Measurements from ENCODE around the gene IGF2BP2. TPM values are rescaled to one million over a fixed set of nuclear protein-coding genes. Genes with fewer than 3 reads are reported as not detected.
A peak's percentile ranks its signal among the peaks of the same experiment; 100 is the strongest.

Gene IGF2BP2
- total RNA-seq, 6 experiments from 2014 or later: 97.2 to 111 (median 100.0) TPM

DNA sequence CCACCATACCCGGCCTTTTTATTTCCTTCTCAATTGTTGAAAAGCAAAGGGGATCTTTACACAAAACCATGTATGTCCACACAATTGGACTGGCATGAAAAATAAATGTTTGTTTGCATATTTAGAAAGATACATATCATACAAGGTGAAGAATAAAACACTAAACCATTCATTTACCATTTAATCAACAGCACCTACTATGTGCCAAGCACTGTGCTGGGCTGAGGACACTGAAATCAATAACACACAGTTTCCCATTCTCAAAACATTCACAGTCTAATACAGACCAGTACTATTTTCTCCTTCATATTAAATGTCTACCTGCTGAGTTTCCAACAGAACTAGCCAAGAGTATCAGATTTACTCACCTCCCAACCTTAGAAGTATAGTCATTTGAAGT, 84.7 kb downstream of the IGF2BP2 start:
- no peak for DNase-seq
- Mint-ChIP-seq H3K27me3 (ENCODE audit: insufficient read depth) (peaks cover 2% of the 10 kb centered on the region; the same call in 1 of the 2 replicates), H3K4me3 (no peak overlapping the region), H3K36me3 (ENCODE audit: low read depth) (peaks cover 4% of the 10 kb centered on the region; the same call in 1 of the 2 replicates), H3K9me3 (no peaks in the 10 kb centered on the region), H3K27ac (no peak overlapping the region), H3K4me1 (ENCODE audit: low read depth) (peaks cover 70% of the 10 kb centered on the region)
- TF ChIP-seq, protein P1, sequence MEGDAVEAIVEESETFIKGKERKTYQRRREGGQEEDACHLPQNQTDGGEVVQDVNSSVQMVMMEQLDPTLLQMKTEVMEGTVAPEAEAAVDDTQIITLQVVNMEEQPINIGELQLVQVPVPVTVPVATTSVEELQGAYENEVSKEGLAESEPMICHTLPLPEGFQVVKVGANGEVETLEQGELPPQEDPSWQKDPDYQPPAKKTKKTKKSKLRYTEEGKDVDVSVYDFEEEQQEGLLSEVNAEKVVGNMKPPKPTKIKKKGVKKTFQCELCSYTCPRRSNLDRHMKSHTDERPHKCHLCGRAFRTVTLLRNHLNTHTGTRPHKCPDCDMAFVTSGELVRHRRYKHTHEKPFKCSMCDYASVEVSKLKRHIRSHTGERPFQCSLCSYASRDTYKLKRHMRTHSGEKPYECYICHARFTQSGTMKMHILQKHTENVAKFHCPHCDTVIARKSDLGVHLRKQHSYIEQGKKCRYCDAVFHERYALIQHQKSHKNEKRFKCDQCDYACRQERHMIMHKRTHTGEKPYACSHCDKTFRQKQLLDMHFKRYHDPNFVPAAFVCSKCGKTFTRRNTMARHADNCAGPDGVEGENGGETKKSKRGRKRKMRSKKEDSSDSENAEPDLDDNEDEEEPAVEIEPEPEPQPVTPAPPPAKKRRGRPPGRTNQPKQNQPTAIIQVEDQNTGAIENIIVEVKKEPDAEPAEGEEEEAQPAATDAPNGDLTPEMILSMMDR (IDR thresholded peaks at IDR 0.05): no peak

DNA sequence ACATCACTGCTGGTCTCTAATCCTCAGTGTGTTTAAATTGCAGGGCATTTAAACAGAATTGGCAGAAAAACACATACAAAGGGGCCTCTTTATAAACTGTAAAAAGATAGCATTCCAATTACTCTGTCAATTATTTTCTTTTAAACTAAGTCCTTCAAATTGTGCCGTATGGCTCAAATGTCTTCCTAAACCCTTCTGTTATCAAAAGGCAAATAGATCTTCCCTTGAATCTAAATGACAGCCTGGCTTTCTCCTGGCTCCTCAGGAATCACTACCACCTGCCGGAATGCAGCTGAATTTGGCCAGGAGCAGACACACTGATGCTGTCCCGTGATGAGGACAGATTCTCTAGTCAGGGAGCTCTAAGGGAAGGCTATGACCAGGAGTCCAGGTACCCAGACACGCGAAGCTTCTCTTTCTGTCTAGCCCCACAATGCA, 85.6 kb downstream of the IGF2BP2 start:
- no peak for DNase-seq
- TF ChIP-seq, protein P1 (IDR thresholded peaks at IDR 0.05): no peak
- Mint-ChIP-seq H3K9me3 (no peaks in the 10 kb centered on the region), H3K27ac (peak overlapping the region; percentile 79), H3K4me1 (ENCODE audit: low read depth) (peaks cover 68% of the 10 kb centered on the region), H3K4me3 (peak overlapping the region; percentile 72), H3K27me3 (ENCODE audit: insufficient read depth) (no peaks in the 10 kb centered on the region), H3K36me3 (ENCODE audit: low read depth) (peaks cover 4% of the 10 kb centered on the region; the same call in 1 of the 2 replicates)

DNA sequence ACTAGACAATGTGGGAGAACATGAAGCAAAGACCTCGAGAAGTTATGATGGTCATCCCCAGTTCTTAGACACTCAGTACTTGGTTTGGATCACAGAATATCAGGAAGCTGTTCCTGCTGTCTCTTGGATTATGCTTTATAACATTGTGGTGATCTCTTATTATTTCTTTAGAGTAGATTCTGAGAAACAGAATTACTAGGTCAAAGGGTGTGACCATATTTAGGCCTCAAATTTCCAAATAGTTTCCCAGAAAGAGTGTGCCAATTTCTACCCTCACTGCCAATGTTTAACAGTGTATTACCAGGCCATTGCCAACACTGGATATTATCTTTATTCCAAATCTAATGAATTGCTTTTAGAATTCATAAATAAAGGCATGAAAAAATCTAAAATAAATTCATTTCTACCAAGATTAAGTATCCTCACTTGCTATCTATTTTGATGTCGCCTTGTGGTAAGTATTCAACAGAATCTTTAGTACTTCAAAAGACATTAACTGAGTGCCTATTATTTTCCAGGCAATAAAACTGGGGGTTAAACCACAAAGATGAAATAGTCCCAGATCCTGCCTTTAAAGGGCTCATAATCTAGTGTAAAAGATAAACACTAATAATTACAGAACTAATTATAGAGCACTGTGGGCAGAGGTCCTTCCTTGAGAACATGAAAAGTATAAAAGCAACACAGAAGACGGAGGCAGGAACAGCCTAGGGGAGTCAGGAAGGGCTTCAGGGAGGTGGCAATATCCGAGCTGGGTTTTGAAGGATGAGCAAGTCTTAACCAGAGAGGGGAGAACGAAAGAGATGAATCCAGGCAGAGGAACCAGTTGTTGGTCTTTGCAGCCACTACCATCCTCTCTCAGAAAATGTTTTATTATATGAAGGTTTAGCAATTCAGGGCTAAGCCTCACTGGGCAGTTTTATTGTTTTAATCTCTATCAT, 86.8 kb downstream of the IGF2BP2 start:
- no peaks in the 10 kb centered on the region for H3K36me3 Mint-ChIP-seq (ENCODE audit: low read depth)
- peak overlapping the region; percentile 79 for H3K27ac Mint-ChIP-seq
- H3K4me1 Mint-ChIP-seq (ENCODE audit: low read depth): peaks cover 73% of the 10 kb centered on the region

DNA sequence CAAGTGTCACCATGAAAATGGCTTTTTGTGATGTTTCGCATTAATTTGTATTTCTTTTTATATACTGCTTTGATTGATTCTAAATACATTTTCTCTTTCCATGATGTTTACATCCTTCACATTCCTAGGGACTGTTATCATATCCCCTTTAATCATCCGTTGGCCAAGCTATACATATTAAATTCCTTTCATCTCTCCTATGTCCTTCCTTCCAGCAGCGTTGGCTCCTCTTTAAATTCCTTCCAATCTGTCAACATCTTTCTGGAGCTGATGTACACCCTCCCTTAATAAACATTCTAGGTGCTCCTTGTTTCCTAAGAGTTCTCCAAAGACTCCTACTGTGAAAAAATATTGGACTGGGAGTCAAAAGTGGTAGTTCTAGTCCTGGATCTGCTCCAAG, 87.8 kb downstream of the IGF2BP2 start:
- Mint-ChIP-seq H3K9me3 (no peaks in the 10 kb centered on the region), H3K27ac (peak overlapping the region; percentile 48), H3K4me1 (ENCODE audit: low read depth) (peaks cover 83% of the 10 kb centered on the region), H3K36me3 (ENCODE audit: low read depth) (no peaks in the 10 kb centered on the region), H3K4me3 (peak overlapping the region; percentile 23), H3K27me3 (ENCODE audit: insufficient read depth) (no peaks in the 10 kb centered on the region)
- TF ChIP-seq, protein P1 (IDR thresholded peaks at IDR 0.05): no peak
- peak; percentile 39 for DNase-seq

More for the DNA sequence above, 86.8 kb downstream of the IGF2BP2 start:
- H3K4me3 Mint-ChIP-seq: peak overlapping the region; percentile 72
- TF ChIP-seq, protein P1 (IDR thresholded peaks at IDR 0.05): no peak
- DNase-seq: no peak
- no peaks in the 10 kb centered on the region for H3K9me3 Mint-ChIP-seq
- H3K27me3 Mint-ChIP-seq (ENCODE audit: insufficient read depth): no peaks in the 10 kb centered on the region

DNA sequence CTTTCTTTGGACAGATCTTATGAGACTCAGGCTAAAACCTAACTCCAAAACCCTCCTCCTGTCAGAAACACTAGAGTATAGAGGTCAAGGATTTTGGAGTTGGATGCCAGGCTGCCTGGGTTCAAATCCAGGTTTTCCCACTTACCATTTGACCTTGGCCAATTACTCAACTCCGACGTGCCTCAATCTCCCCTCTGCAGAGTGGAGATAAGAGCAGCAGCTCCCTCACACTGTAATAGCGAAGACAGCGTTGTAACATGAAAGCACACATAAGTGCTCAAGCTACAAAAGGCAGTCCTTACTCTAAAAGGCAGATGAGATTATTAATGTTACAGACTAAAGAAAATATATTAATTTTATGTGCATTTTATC, 90.1 kb downstream of the IGF2BP2 start:
- H3K27ac Mint-ChIP-seq: peak overlapping the region; percentile 59
- no peaks in the 10 kb centered on the region for H3K27me3 Mint-ChIP-seq (ENCODE audit: insufficient read depth)
- DNase-seq: no peak
- peaks cover 4% of the 10 kb centered on the region; the same call in 1 of the 2 replicates for H3K36me3 Mint-ChIP-seq (ENCODE audit: low read depth)
- H3K4me3 Mint-ChIP-seq: no peak overlapping the region
- no peaks in the 10 kb centered on the region for H3K9me3 Mint-ChIP-seq
- peaks cover 94% of the 10 kb centered on the region for H3K4me1 Mint-ChIP-seq (ENCODE audit: low read depth)
- TF ChIP-seq, protein P1 (IDR thresholded peaks at IDR 0.05): no peak
